ENCODE data around the gene MUC20.

DNA sequence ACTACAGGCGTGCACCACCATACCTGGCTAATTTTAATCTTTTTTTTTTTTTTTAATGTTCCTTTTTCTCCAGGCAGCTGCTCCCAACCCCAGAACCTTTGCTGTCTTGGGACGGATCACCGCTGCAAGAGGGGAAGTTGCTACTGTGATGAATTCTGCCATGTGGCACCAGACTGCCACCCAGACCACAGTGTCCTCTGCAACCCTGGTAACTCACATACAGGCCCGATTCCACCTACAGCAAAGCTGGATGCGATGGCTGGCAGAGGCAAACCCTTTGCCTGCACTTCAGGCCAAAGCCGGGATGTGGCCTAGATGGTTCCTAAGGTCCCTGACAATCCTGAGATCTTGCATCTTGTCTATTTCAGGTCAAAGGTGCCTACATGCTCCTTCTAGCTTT is 12.7 kb upstream of the MUC20 start:
- TF ChIP-seq, protein P1, sequence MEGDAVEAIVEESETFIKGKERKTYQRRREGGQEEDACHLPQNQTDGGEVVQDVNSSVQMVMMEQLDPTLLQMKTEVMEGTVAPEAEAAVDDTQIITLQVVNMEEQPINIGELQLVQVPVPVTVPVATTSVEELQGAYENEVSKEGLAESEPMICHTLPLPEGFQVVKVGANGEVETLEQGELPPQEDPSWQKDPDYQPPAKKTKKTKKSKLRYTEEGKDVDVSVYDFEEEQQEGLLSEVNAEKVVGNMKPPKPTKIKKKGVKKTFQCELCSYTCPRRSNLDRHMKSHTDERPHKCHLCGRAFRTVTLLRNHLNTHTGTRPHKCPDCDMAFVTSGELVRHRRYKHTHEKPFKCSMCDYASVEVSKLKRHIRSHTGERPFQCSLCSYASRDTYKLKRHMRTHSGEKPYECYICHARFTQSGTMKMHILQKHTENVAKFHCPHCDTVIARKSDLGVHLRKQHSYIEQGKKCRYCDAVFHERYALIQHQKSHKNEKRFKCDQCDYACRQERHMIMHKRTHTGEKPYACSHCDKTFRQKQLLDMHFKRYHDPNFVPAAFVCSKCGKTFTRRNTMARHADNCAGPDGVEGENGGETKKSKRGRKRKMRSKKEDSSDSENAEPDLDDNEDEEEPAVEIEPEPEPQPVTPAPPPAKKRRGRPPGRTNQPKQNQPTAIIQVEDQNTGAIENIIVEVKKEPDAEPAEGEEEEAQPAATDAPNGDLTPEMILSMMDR (conservative IDR thresholded peaks at IDR 0.05; ENCODE audit: low read depth in 2 of 2): no peak
- TF ChIP-seq REST (IDR thresholded peaks at IDR 0.05; ENCODE audit: unreplicated experiment) (no peak), EZH2 (IDR thresholded peaks at IDR 0.05; ENCODE audit: low read depth, unreplicated experiment) (no peak), POLR2AphosphoS5 (IDR thresholded peaks at IDR 0.05; ENCODE audit: low read depth) (no peak), EZH2phosphoT487 (IDR thresholded peaks at IDR 0.05; ENCODE audit: unreplicated experiment) (no peak), ZNF114 (CRISPR knock-in tag; IDR thresholded peaks at IDR 0.05) (no peak), JUNB (IDR thresholded peaks at IDR 0.05; ENCODE audit: unreplicated experiment) (no peak)
- TF ChIP-seq, protein P2, sequence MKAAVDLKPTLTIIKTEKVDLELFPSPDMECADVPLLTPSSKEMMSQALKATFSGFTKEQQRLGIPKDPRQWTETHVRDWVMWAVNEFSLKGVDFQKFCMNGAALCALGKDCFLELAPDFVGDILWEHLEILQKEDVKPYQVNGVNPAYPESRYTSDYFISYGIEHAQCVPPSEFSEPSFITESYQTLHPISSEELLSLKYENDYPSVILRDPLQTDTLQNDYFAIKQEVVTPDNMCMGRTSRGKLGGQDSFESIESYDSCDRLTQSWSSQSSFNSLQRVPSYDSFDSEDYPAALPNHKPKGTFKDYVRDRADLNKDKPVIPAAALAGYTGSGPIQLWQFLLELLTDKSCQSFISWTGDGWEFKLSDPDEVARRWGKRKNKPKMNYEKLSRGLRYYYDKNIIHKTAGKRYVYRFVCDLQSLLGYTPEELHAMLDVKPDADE (IDR thresholded peaks at IDR 0.05): no peak
